ENCODE measurements around the gene TEX2.
"Not testable (repeated sequence)": the region's sequence is repeated elsewhere in the genome, so short reads cannot be mapped to it uniquely, and the experiment has no call there.

DNA sequence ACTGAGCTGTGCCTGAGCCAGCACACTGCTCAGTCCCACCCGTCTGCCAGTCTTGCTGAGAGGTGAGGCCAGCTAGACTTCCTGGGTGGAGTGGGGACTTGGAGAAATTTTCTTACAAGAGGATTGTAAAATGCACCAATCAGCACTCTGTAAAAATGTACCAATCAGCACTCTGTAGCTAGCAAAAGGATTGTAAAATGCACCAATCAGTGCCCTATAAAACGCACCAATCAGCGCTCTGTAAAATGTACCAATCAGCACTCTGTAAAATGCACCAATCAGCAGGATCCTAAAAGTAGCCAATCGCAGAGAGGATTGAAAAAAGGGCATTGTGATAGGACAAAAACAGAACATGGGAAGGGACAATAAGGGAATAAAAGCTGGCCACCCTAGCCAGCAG lies 84.0 kb downstream of the TEX2 start:
- TF ChIP-seq EZH2 (IDR thresholded peaks at IDR 0.05; ENCODE audit: insufficient read depth, poor library complexity, severe bottlenecking); EZH2phosphoT487 (IDR thresholded peaks at IDR 0.05; ENCODE audit: insufficient read depth, low read depth): not testable (repeated sequence)

All from GM23248 (cell line).